GM12878 (cell line): ENCODE results near the gene BTNL9. TPM values are rescaled to one million over a fixed set of nuclear protein-coding genes. Genes with fewer than 3 reads are reported as not detected.

ENCODE experiments used
- ATAC-seq: fragments of 200-7000 bp; cut with Tn5 transposase; 3 replicates; pipeline ENCODE4 v1.9.1; 2020; ENCODE audit warnings: mild to moderate bottlenecking, moderate library complexity
- BruUV-seq: library from RNA; stranded (reverse); fragments of 400-500 nt; replicated peaks from 2 replicates; lab custom pipeline; 2021; lab: Mats Ljungman, UMichigan
- CTCF ChIA-PET: fragments of 300-600 bp; sonication (Branson Sonifier 250); formaldehyde crosslinking; extraction: SDS; loops from one replicate; lab custom pipeline; 2021; ENCODE audit warnings: inconsistent platforms; lab: Yijun Ruan, JAX
- POLR2A ChIA-PET: fragments of 350-600 bp; formaldehyde crosslinking; extraction: SDS; loops from one replicate; lab custom pipeline; 2021; ENCODE audit warnings: inconsistent platforms; lab: Charles Lee
- RAD21 ChIA-PET: fragments of 300-600 bp; sonication (Branson Sonifier 250); formaldehyde crosslinking; loops from one replicate; lab custom pipeline; 2023; ENCODE audit warnings: antibody characterized with exemption; ENCODE audit not compliant: unreplicated experiment; lab: Charles Lee
- SMC1A ChIA-PET: fragments of 300-600 bp; sonication (Branson Sonifier 250); formaldehyde crosslinking; loops from one replicate; lab custom pipeline; 2023; ENCODE audit not compliant: unreplicated experiment, uncharacterized antibody; lab: Charles Lee
- DNase-seq: peaks from one replicate; pipeline ENCODE4 v3.0.0-alpha.2; 2011; ENCODE audit warnings: low read depth, low spot score
- FAIRE-seq: peaks from 3 replicates; lab custom pipeline; 2011; peaks lifted over from hg19 to GRCh38; lab: Jason Lieb, UNC
- H2AFZ ChIP-seq: 2 replicates; pipeline ENCODE4 v1.6.0; 2011; ENCODE audit warnings: low read depth, low read length, control low read depth; ENCODE audit not compliant: control insufficient read depth
- H3K27ac ChIP-seq: 2 replicates; pipeline ENCODE4 v1.5.1; 2011; ENCODE audit warnings: control low read depth; ENCODE audit not compliant: control insufficient read depth, insufficient read depth
- H3K27me3 ChIP-seq, 2 experiments: replicated peaks in 1 of 2; 2 replicates each; pipeline versions ENCODE4 v1.6.0 to v1.6.1; 2011; ENCODE audit warnings: low read length in 1 of 2; ENCODE audit not compliant: control insufficient read depth in 2 of 2, insufficient read depth in 2 of 2
- H3K36me3 ChIP-seq, 2 experiments: 2 replicates each; pipeline ENCODE4 v1.5.1; 2011; ENCODE audit warnings: low read length in 1 of 2; ENCODE audit not compliant: control insufficient read depth in 2 of 2, insufficient read depth in 2 of 2
- H3K4me1 ChIP-seq: 2 replicates; pipeline ENCODE4 v1.6.1; 2011; ENCODE audit warnings: mild to moderate bottlenecking, low read length, moderate library complexity, mixed read lengths; ENCODE audit not compliant: control insufficient read depth, insufficient read depth
- H3K4me2 ChIP-seq: 2 replicates; pipeline ENCODE4 v1.6.0; 2011; ENCODE audit warnings: control low read depth; ENCODE audit not compliant: control insufficient read depth, insufficient read depth
- H3K4me3 ChIP-seq: fragments of 200-600 bp; sonication (generic); 2 replicates; pipeline ENCODE4 v1.5.1; 2016
- H3K79me2 ChIP-seq: 2 replicates; pipeline ENCODE4 v1.6.0; 2011; ENCODE audit warnings: low read length; ENCODE audit not compliant: control insufficient read depth, insufficient read depth
- H3K9ac ChIP-seq: 2 replicates; pipeline ENCODE4 v1.8.0; 2011; ENCODE audit warnings: low read length, control low read depth, mixed read lengths; ENCODE audit not compliant: control insufficient read depth, insufficient read depth
- H3K9me3 ChIP-seq: replicated peaks from 3 replicates; pipeline ENCODE4 v1.5.1; 2011; ENCODE audit warnings: mild to moderate bottlenecking, low read length; ENCODE audit not compliant: control insufficient read depth, insufficient read depth
- H4K20me1 ChIP-seq: 2 replicates; pipeline ENCODE4 v1.6.0; 2011; ENCODE audit not compliant: control insufficient read depth, insufficient read depth
- MLLT1 ChIP-seq: fragments of 450-650 bp; IDR thresholded peaks from 2 replicates; pipeline ENCODE4 v1.6.1; 2016; ENCODE audit warnings: mild to moderate bottlenecking
- POU2F2 ChIP-seq: IDR thresholded peaks from 3 replicates; pipeline ENCODE4 v1.6.1; 2011; ENCODE audit warnings: low read depth, mild to moderate bottlenecking, low read length, borderline replicate concordance
- WGBS: methylation state at CpG from one replicate; pipeline ENCODE4 v1.1.6; 2016; ENCODE audit warnings: low lambda C conversion rate; ENCODE audit not compliant: insufficient replicate concordance, insufficient coverage; ENCODE audit errors: missing lambda C conversion rate; 5-methylcytosine and 5-hydroxymethylcytosine counted together
- in situ Hi-C: fragments of 300-500 bp; cut with MboI; formaldehyde crosslinking; loops from 9 replicates; pipeline ENCODE4 v1.14.3; 2018; ENCODE audit warnings: mixed read lengths
- intact Hi-C: fragments of 100-400 bp; cut with micrococcal nuclease; formaldehyde crosslinking; loops from one replicate; pipeline ENCODE4 v1.14.2; 2022; ENCODE audit not compliant: unreplicated experiment
- polyA plus RNA-seq, 11 experiments: library from polyadenylated mRNA; depleted of rRNA in 4 of 11; unstranded in 6 of 11; stranded (reverse) in 5 of 11; fragments of >200 nt; fragmentation: Nextera tagmentation in 4 of 11; fragmentation: Illumina TruSeq in 1 of 11; extraction: Ambion mirVana in 4 of 11; extraction: Trizol in 1 of 11; gene quantifications; 1 replicate in 1 of 11; 2 replicates in 10 of 11; pipeline versions ENCODE4 v1.2.1 to v1.2.3, GENCODE V29; 2011 to 2016; ENCODE audit warnings: inconsistent platforms in 2 of 11, missing spikeins in 2 of 11, low read depth in 1 of 11
- total RNA-seq, 4 experiments: library from RNA; depleted of rRNA in 3 of 4; stranded (reverse); fragments of >200 nt in 3 of 4; fragmentation: Illumina TruSeq in 1 of 4; extraction: Trizol in 1 of 4; gene quantifications; 2 replicates each; pipeline versions ENCODE4 v1.2.1 to v1.2.3, GENCODE V29; 2013 to 2021

Gene BTNL9
- total and polyA plus RNA-seq, 10 of the 15 experiments (the other 5 are each of a cell fraction or from before 2014, with no cell fraction given) = 0.01 to 16.5 (median 0.06) TPM; not detected in 5

GRCh38 chr5:181098762-181099601 is 58.9 kb downstream of the BTNL9 start:
- Histone ChIP-seq H3K79me2 (no peaks in the 10 kb centered on the region), H3K27me3 (no peaks in the 10 kb centered on the region; a peak in 1 of 4 replicates), H4K20me1 (no peaks in the 10 kb centered on the region; the same call in 1 of the 2 replicates), H3K4me1 (no peaks in the 10 kb centered on the region), H2AFZ (no peak overlapping the region), H3K9me3 (peaks cover 3% of the 10 kb centered on the region; the same call in 1 of the 3 replicates), H3K9ac (no peak overlapping the region), H3K27ac (no peak overlapping the region), H3K4me2 (no peak overlapping the region), H3K4me3 (no peak overlapping the region), H3K36me3 (no peaks in the 10 kb centered on the region)
- in situ Hi-C loops (no loop called here), intact Hi-C loops (no loop called here)
- ChIA-PET RAD21 (interaction anchor here (1.6 kb wide), 1 partner anchor 230 kb away, joined by 5 read pairs; no protein-coding TSS in a partner anchor), POLR2A (interaction anchor here (0.6 kb wide), 1 partner anchor 190 kb away, joined by 3 read pairs; no protein-coding TSS in a partner anchor), CTCF (interaction anchor here (1.3 kb wide), 1 partner anchor 59 kb away, joined by 3 read pairs; no protein-coding TSS in a partner anchor), SMC1A (interaction anchor here (1.5 kb wide), 1 partner anchor 51 kb away, joined by 4 read pairs; no protein-coding TSS in a partner anchor)
- no peak for DNase-seq
- 42% methylated on average over 20 of the region's 22 CpGs for WGBS
- no TSS peak for BruUV-seq
- TF ChIP-seq POU2F2 = no peak
- TF ChIP-seq MLLT1 = 0 out of 2 replicates have a peak, but pooled peaks have one; percentile 39
- ATAC-seq = no peak
- FAIRE-seq = no peak
